Medulla oblongata (tissue), 1 donor: Measurements from ENCODE around the gene MDM2.

Experiments used
- DNase-seq: peaks from one replicate; pipeline ENCODE4 v3.0.0-alpha.2; 2015; ENCODE audit errors: extremely low spot score

The MDM2 gene

DNA sequence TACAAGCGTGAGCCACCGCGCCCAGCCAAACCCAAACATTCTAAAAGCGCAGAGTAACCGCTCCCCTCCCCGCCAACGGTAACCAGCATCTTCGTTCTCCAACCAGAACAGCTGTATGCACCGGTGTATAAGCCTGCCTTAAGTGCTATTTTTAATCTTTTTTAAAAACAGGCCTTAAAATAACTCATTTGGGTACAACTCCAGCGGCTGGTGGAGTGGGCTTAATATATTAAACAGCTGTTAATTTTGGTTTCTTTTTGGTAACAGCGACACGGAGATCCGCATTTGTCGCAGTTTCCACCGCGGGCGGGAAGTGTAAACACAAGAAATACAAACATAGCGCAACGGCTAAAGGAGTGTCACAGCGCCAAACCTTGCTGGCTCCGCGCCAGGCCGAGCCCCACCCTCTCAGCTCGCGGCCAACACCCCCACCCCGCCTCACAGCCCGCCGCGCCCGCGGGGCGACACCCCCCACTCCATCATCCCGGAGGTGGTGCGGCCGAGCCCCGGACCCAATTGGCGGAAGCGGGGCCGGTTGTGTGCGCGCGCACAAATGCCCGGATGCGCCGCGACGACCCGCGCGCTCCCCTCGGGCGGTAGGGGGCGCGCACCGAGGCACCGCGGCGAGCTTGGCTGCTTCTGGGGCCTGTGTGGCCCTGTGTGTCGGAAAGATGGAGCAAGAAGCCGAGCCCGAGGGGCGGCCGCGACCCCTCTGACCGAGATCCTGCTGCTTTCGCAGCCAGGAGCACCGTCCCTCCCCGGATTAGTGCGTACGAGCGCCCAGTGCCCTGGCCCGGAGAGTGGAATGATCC, at the start of gene MDM2:
MDM2 (plus strand) TSS at position 602 of the 812 bp plus-strand sequence. CDS start 301 bp downstream, outside the sequence.
- DNase-seq, result peak; percentile 92

DNA sequence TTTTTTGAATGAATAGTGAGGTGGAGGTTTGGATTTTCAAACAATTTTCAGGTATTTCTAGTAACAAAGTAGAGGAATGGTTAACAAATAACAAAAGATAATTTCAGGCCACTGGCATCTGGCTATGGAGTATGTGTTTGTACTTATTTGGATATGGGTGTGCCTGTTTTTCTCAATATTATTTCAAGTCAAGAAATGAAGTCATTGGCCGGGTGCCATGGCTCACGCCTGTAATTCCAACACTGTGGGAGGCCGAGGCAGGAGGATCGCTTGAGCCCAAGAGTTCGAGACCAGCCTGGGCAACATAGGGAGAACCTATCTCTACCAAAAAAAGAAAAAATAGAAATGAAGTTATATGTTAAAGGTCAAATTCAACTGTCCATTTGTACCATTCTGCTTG, 48.1 kb upstream of the MDM2 start:
- DNase-seq, result no peak

DNA sequence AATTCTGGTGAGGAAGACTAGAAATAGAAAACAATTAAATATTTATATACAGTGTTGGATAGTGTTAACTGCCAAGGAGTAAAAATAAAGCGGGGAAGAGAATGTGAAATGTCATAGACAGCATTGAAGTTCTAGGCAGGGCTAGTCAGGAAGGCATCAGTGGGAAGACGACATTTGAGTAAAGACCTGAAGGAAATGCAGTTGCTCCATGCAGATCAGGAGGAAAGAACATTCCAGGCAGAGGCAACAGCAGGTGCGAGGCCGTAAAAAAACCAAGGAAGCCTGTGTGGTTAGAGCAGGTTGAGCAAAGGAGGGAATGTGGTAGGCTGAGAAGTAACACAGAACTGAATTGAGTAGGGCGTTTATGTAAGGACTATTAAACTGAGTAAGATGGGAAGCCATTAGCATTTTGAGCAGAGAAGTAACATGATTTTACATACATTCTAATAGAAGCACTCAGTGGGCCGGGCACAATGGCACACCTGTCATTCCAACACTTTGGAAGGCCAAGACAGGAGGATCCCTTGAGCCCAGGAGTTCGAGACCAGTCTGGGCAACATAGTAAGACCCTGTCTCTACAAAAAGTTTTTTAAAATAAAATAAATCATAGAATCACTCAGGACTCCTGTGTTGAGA, 47.1 kb upstream of the MDM2 start:
- DNase-seq, result no peak

DNA sequence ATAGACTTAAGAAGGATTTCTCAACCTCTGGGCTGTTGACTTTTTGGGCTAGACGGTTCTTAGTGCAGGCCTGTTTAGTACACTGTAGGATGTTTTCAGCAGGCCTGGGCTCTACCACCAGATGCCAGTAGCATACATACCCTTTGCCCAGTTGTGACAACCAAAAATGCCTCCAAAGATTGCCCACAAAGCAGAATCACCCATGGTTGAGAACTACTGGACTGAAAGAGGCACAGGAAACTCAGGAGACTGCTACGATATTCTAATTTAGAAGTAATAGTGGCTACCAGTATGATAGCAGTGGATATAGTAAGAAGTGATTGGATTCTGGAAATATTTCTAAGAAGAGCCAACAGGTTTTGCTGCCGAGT, 46.5 kb upstream of the MDM2 start:
- DNase-seq, result no peak

DNA sequence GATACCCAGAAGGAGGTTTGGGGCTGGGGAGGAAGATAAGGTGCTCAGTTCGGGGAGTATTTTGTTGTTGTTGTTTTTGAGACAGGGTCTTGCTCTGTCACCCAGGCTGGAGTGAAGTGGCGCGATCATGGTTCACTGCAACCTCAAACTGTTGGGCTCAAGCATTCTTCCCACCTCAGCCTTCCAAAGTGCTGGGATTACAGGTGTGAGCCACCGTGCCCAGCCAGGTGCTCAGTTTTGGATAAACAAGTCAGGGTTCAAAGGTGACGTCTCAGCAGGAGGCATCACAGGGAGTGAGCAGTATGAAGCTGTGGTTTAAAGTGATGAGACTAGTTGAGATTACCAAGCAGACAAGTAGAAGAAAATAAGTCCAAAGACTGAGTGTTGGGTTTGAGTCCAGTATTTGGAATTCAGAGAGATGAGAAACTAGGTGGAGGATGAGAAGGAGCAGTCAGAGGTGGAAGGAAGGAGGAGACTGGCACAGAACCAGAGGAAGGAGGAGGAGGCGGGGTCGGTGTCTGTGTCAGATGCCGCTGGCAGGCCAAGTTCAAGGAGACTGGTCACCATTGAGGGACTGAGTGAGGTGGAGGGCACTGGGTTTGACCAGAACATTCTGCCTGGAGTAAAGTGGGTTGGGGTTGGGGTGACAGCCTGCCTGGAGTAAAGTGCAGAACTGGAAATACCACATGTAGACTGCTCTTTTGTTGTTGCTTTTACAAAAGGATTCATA, 45.9 kb upstream of the MDM2 start:
- no peak for DNase-seq

DNA sequence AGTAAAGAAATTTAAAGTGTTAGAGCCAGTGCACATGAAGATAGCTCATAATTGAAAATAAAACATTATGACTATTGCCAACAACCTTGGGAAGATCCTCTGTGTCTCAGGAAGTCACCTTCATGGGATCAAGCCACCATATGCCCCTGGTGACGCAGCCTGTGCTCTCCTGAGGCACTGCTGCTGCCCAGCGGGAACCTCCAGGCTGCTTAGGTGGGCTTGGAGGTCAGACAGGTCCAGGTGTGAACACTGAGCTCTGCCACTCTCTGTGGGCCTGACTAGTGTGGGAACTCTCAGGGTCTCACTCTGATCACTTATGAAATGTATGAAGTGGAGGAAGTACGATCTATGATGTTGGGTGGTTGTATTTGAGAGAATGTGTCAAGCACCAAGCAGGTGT, 45.3 kb upstream of the MDM2 start:
- DNase-seq, result no peak

DNA sequence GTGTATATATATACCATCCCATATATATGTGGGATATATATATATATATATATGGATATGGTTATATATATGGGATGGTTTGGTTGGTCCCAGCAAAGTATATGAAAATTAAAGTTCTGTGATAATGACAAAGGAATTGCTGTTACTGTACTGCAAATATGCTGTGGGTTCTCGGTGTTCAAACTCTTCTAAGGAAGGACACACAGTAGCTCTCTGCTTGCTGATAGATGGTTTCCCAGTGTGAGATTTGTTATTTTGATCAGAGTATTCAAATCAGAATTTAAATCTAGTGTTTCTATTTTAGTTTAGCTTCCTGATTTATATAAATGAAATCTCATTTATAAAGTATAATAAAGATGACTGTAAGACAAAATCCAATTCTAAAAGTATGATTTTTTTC, 42.3 kb upstream of the MDM2 start:
- DNase-seq, result no peak

DNA sequence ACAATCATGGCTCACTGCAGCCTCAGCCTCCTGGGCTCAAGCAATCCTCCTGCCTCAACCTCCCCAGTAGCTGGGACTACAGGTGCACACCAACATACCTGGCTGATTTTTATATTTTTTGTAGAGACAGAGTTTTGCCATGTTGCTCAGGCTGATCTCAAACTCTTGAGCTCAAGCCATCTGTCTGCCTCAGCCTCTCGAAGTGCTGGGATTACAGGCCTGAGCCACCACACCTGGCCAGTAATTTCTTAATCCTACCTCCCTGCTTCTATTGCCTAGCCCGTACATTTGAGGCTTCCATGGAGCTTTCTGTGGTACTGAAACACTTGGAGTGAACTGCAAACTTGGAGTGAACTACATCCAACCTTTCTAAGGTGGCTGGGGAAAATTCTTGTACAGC, 41.3 kb upstream of the MDM2 start:
- no peak for DNase-seq

DNA sequence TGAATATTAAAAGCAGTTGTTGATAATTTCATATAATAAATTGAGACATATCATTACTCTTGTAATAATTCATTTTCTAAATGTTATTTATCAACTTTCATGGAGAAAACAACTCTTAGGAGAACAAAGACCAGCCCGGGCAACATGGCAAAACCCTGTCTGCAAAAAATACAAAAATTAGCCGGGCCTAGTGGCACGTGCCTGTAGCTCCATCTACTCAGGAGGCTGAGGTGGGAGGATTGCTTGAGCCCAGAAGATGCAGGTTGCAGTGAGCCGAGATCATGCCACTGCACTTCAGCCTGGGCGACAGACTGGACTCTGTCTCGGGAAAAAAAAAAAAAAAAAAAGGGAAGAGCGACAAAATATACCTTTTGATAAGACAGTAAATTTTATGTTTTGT, 40.8 kb upstream of the MDM2 start:
- no peak for DNase-seq

DNA sequence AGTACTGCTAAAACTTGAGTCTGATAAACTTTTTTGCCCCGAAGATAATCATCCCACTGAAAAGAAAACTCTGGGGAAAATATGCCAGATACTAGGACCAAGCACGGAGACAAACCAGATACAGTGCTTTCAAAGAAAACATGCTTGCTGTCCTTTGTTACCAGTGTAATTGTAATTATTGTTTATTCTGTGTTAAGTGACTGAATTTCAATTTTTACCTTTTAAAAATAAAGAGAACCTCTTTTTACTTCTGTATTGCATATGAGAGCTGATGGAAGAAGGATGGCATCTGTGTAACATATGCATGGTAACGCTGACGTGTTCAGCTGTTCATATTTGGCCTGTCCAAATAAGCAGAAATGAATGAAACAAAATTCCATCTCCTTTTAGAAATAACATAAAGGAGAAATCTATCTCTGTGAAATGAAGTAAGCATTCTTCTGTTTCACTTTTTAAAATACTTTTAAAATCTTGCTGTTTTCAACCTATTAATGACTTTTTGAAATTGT, 39.5 kb upstream of the MDM2 start:
- no peak for DNase-seq

DNA sequence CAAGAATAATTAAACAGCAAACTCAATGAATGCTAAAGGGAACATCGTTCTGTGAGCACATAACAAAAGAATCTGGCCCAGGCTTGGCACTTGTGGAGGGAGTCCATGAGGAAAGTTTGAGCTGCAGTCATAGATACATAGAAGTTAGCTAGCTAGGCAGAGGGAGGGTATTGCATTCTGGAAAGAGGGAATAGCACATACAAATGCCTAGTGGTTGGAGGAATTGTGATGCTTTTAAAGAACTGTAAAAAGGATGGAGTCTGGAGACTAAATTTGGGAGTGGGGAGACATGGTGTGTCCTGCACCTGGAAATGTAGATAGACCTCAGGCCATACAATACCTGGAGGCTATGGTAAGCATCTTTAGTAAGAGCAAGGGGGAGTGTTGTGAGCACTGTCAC, 38.0 kb upstream of the MDM2 start:
- DNase-seq, result no peak

DNA sequence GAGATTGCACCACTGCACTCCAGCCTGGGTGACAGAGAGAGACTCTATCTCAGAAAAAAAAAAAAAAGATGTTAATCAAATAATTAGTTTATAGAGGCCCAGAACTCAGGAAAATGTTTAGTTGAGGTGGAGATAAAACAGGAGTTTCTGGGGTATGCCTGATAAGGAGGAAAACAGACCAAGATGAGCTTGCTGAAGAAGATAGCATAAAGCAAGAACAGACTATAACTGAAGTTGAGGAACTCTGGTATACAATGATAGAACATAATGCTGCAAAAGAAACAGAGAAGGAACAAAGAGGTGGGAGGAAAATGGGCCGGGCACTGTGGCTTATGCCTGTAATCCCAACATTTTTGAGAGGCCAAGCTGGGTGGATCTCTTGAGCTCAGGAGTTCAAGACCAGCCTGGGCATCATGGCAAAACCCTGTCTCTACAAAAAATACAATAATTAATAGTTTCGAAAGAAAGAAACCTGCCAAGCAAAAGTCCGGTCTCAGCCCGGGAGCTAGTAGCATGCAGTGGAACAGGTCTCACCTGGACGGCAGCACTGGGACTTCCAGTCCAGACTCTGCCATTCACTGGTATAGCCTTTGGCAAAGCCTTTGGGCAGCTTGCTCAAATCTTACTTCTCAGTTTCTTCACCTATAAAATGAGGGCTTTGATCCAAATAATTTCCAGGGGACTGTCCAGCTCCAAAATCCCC, 36.6 kb upstream of the MDM2 start:
- DNase-seq, result no peak

DNA sequence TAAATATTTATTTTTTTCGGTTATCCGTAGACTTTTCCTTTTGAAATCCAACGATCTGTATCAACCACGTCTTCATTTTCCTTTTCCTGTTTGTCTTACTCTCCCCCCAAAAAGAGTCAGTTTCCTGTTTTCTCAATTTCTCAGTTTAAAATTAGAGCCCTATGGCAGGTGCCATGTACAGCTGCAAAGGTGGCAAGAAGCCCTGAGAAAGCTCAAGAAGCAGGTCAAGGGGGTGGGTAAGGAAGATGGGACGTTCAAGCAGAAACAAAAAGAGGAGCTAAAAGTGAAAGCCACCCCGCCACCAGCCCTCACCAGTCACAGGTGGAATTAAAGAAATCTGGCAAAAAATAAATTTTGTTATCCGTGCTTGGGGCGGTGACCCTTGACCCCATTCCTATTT, 35.3 kb upstream of the MDM2 start:
- DNase-seq, result no peak

DNA sequence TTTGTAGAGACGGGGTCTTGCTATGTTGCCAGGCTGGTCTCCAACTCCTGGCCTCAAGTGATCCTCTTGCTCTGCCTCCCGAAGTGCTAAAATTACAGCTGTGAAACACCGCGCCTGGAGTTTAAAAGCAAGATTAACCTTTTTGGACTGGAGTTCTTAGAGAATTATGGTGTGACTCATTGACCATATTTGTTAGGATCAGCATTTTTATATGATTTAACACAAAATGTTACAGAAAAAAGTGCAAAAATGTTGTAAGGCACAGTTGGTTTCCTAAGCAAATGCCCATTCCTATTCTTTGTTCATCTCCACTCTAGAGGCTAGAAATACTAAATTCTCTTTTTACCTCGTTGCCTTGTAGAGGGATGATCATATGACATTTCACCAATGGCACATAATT, 34.4 kb upstream of the MDM2 start:
- DNase-seq, result no peak

DNA sequence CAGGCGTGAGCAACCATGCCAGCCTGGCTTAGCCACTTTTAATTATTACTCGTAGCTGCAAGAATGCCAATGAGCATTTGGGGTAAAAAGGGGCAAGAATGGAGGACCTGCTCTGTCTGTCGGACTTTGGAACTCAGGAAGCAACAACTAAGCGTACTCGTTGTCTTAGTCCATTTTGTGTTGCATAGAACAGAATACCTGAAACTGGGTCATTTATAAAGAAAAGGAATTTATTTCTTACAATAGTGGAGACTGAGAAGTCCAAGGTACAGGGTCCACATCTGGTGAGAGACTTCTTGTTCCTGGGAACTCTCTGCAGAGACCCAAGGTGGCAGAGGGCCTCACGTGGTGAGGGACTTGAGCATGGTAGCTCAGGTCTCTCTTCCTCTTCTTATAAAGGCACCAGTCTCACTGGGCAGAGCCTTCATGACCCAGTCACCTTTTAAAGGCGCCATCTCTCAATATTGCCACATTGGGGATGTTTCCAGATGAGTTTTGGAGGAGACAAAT, 32.8 kb upstream of the MDM2 start:
- DNase-seq, result no peak

DNA sequence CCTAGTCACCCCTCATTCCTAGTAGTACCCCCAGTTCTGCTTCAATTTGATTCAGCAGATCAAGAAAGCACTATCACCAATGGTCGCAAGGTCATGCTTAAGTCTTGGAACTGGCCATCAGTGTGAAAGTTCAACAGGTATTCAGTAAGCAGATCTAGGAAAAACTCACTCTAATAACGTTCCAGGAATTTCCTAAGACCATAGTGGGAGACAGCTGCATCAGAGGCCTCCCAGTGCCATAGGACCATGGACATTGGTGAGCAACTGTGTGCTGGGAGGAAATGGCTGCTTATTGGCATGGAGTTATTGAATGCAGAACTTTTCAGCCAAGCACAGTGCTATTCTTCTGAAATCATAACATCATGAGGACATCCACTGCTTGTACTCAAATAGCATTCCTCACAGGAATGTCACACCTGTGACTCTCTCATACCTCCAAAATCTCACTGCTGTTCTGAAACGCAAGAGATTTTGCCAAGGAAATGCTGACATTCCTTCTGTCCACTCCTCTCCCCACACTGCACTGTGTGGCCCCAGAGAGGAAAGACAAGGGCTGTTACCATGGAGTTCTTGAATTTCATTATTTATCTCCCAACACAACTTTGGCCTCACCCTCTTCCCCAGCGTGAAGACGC, 30.9 kb upstream of the MDM2 start:
- DNase-seq, result no peak

DNA sequence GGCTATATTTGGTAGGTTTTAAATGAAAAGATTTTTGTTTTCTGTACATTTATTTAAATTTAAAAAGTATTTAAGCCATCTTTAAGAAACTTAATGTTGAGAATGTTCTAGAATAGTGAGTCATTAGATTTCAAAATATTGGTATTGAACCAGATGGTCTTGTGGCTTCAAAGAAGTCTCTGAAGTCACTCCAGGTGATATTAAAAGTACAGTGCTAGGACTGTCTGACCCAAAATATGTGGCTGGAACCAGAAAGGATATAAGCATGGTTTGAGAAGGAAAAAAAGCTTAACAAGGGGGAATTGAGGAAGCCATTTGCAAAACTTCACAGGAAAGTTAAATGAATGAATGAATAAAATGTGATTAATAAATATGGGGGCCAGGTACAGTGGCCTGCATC, 28.7 kb upstream of the MDM2 start:
- DNase-seq, result no peak

DNA sequence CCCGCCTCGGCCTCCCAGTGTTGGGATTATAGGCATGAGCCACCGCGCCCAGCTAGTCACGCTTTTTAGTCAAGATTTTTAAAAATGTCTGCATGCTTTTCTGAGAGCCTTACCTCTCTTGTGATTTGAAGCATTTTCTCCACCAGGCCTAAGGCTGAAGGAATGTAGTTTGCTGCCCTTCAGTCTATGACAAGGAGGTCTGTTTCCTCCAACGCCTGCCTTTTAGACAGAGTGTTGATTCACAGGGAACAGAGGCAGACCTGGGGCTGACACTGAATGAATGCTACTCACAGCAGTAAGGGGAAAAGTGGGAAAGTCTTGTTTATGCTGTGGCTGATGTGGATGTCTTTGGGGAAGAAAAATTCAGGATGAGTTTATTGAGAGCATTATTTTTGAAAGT, 27.2 kb upstream of the MDM2 start:
- DNase-seq, result peak; percentile 57

DNA sequence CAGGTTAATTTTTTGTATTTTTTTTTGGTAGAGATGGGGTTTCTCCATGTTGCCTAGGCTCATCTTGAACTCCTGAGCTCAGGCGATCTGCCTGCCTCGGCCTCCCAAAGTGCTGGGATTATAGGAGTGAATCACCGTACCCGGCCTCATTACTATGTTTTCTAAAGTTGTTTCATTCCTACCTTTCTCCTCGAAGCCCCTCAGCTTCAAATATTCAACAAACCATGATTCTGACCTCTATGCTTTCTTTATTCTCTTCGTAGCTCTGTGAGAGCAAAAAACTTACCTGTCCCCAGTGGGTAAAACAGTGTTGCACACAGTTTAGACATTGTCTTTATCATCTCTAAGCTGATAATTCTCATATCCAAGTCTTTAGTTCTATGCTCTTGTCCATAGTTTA, 26.2 kb upstream of the MDM2 start:
- DNase-seq, result no peak

DNA sequence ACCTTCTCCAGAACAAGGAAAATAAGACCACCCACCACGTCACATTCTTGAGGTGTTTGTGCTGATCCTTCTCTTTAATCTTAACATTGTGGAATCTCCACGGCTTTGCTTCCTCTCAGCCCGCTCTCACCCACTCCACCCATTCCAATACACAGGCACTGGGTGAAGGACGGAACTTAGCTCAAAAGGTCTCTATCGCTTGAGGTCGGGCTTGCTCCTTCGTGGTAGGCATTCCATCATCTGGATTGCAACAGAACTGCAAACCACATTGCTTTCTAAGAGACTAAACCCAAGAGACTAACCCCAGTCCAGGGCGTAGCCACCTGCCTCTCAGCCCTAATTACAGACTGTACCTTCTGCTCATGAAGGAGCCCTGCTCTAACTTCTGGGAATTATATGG, 24.0 kb upstream of the MDM2 start:
- no peak for DNase-seq

DNA sequence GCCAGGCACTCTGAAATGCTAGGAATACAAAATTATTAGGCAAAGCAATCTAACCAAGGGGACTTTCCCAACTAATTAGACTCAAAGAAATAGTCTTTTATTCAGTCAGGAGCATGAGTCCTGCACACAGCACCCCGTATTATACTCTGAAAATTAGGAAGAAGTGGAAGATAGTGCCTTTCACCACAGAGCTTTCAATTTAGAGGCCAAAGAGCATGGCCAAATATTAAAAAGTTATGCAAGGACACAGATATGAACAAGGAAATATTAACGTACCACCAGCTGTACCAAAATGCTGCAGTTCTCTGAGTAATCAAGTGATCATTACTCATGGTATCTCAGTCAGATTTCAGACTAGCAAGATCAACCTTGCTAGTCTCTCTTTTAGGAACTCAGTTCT, 22.6 kb upstream of the MDM2 start:
- DNase-seq, result no peak
